Fibroblast of mammary gland (primary cell): Measurements from ENCODE around the gene SLC66A2.

Source experiments
- DNase-seq: peaks from one replicate; pipeline ENCODE4 v3.0.0-alpha.2; 2010; ENCODE audit warnings: low read depth
- H3K4me3 ChIP-seq: 2 replicates; pipeline ENCODE4 v1.5.1; 2011; ENCODE audit warnings: low read depth, mild to moderate bottlenecking, low read length, moderate library complexity; ENCODE audit not compliant: control insufficient read depth
- CTCF ChIP-seq: conservative IDR thresholded peaks from 2 replicates; pipeline ENCODE4 v1.5.1; 2011; ENCODE audit warnings: low read depth, low read length, inconsistent platforms; ENCODE audit not compliant: control insufficient read depth, insufficient read depth

Gene SLC66A2

GRCh38 chr18:79931475-79931874 lies 20.0 kb downstream of the SLC66A2 start:
- H3K4me3 ChIP-seq, result no peak overlapping the region
- DNase-seq, result no peak
- TF ChIP-seq CTCF, result no peak

GRCh38 chr18:79930020-79930642 lies 21.3 kb downstream of the SLC66A2 start:
- H3K4me3 ChIP-seq, result no peak overlapping the region
- no peak for TF ChIP-seq CTCF
- peak; percentile 21 for DNase-seq

- H3K4me3 ChIP-seq, result no peak overlapping the region
- no peak for TF ChIP-seq CTCF
- no peak for DNase-seq
Observed at GRCh38 chr18:79928563-79928960, 22.9 kb downstream of the SLC66A2 start.

GRCh38 chr18:79927607-79928562 lies 23.6 kb downstream of the SLC66A2 start:
- no peak overlapping the region for H3K4me3 ChIP-seq
- no peak for DNase-seq
- no peak for TF ChIP-seq CTCF

GRCh38 chr18:79926715-79927606 lies 24.5 kb downstream of the SLC66A2 start:
- no peak overlapping the region for H3K4me3 ChIP-seq
- no peak for TF ChIP-seq CTCF
- no peak for DNase-seq

- H3K4me3 ChIP-seq, result no peak overlapping the region
- no peak for TF ChIP-seq CTCF
- DNase-seq, result no peak
Observed at GRCh38 chr18:79926306-79926705, 25.1 kb downstream of the SLC66A2 start.
